Stimulated activated naive B cell treated with anti-CD40 and anti-IgM and Interleukin-4, amounts not matched to agents 10 μg/mL and 1 μg/mL and 100 μg/mL, for 72 hours (primary cell): ENCODE data around the gene FOXJ2.
"Not testable (repeated sequence)": the region's sequence is repeated elsewhere in the genome, so short reads cannot be mapped to it uniquely, and the experiment has no call there.

Source experiments
- ATAC-seq, 2 donors: fragments of 150-1000 bp; cut with Tn5 transposase; replicated peaks; 2 replicates each; pipeline ENCODE4 v1.10.0; 2021; ENCODE audit warnings: moderate library complexity in 1 of 2
- DNase-seq: peaks from one replicate; pipeline ENCODE4 v3.0.0; 2021
- H3K27ac Mint-ChIP-seq: one replicate; pipeline ENCODE4 v1.8.0; 2022; ENCODE audit warnings: mild to moderate bottlenecking, mixed read lengths
- H3K27me3 Mint-ChIP-seq, 2 donors: one replicate each; pipeline ENCODE4 v1.8.0; 2022; ENCODE audit warnings: mixed read lengths in 2 of 2
- H3K36me3 Mint-ChIP-seq, 2 donors: one replicate each; pipeline ENCODE4 v1.8.0; 2022; ENCODE audit warnings: mixed read lengths in 2 of 2, mild to moderate bottlenecking in 1 of 2
- H3K4me1 Mint-ChIP-seq, 2 donors: one replicate each; pipeline ENCODE4 v1.8.0; 2022; ENCODE audit warnings: mixed read lengths in 2 of 2, mild to moderate bottlenecking in 1 of 2
- H3K4me3 Mint-ChIP-seq, 2 donors: one replicate each; pipeline ENCODE4 v1.8.0; 2022; ENCODE audit warnings: mild to moderate bottlenecking in 2 of 2, mixed read lengths in 2 of 2, moderate library complexity in 1 of 2
- H3K9me3 Mint-ChIP-seq, 2 donors: one replicate each; pipeline ENCODE4 v1.8.0; 2022; ENCODE audit warnings: mixed read lengths in 2 of 2, mild to moderate bottlenecking in 1 of 2

Gene FOXJ2

DNA sequence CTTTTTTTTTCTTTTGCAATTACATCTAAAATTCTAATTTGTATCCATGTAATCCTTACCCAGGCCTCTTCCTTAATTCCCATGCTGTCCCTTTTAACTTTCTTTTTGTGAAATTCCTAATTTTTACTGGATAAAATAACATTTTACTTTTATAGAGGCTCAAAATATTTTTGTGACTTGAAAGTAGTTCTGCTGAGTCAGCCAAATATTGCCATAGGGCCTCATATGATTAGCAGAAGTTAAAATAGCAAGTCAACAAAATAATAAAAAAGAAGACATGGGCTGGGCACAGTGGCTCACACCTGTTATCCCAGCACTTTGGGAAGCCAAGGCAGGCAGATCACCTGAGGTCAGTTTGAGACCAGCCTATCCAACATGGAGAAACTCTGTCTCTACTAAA lies 31.6 kb downstream of the FOXJ2 start:
- H3K36me3 Mint-ChIP-seq, result no peaks in the 10 kb centered on the region
- H3K27me3 Mint-ChIP-seq, result no peaks in the 10 kb centered on the region
- DNase-seq (no peak), ATAC-seq (no peak)
- peaks cover 5 to 16% of the 10 kb centered on the region in 2 donors for H3K4me1 Mint-ChIP-seq
- no peak overlapping the region for H3K27ac Mint-ChIP-seq
- no peak overlapping the region for H3K4me3 Mint-ChIP-seq
- H3K9me3 Mint-ChIP-seq, result no peaks in the 10 kb centered on the region

DNA sequence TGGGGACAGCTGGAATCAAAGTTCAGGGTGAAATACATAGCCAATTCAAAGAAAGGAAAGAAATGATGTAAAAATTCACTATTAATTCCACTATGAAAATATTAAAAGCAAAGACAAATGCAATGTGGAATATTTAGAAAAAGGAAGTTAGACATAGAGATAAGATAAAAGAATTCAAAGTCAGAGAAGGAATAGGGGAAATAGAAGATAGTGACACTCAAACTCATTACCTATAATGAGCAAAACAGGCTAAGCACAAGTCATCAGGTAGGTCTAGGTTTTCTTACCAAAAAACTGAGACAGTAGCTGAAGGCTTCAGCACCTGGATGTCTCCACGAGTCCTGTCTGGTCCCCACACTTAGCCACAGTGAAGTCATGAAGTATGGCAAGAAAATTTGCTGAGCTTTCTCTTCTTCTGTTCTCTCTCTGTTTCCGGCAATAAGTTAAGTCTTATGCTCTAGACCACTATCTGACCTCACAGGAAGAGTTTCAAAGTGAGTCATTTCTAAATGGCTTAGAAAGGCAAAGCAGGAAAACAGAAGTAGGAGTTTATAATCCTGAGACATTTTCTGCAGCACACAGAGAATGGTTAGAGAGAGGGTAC lies 33.6 kb downstream of the FOXJ2 start, which contains the start of gene C3AR1:
Gene C3AR1 (minus strand): TSS at position 369 of the 604 bp plus-strand sequence. CDS start 6,174 bp downstream, outside the sequence.
- peak; percentile 77 to 86 for ATAC-seq
- H3K27me3 Mint-ChIP-seq, result no peaks in the 10 kb centered on the region
- H3K9me3 Mint-ChIP-seq, result no peaks in the 10 kb centered on the region
- H3K27ac Mint-ChIP-seq, result no peak within 1 kb of the TSS
- no peak within 1 kb of the TSS for H3K4me3 Mint-ChIP-seq
- no peaks in the 10 kb centered on the region for H3K36me3 Mint-ChIP-seq
- DNase-seq, result no peak
- peaks cover 5 to 16% of the 10 kb centered on the region in 2 donors for H3K4me1 Mint-ChIP-seq

DNA sequence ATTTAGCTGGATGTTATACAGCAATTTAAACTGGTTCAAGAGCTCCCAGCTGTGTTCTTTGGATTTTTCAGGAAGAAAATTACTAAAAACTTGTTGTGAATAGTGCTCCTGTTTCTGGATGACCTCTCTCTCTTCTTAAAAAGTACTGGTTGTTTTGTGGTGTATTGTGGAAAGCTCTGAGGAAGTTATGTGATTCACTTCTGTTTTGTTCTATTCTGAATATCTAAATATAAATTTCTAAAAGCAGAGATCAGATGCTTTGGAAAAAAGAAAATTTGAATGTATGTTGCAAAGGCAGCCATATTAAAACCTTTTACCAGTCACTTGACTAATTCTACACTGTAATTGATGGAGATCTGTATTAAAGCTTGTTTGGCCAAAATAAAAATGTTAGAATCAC lies 37.1 kb downstream of the FOXJ2 start:
- H3K4me3 Mint-ChIP-seq, result no peak overlapping the region

DNA sequence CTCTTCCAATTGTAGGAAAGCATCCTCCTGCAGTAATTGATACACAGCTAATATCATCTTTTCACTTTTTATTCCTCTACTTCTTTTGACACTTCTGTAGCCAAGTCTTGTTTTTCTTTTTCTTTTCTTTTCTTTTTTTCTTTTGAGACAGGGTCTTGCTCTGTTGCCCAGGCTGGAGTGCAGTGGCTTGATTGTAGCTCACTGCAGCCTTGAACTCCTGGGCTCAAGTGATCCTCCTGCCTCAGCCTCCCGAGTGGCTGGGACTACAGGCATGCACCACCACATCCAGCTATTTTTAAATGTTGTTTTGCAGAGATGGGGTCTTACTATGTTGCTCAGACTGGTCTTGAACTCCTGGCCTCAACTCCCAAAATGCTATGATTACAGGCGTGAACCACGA lies 39.3 kb downstream of the FOXJ2 start:
- H3K9me3 Mint-ChIP-seq, ATAC-seq, H3K4me1 Mint-ChIP-seq, H3K36me3 Mint-ChIP-seq, H3K27ac Mint-ChIP-seq, DNase-seq, H3K4me3 Mint-ChIP-seq, H3K27me3 Mint-ChIP-seq: not testable (repeated sequence)

More for the DNA sequence above, 37.1 kb downstream of the FOXJ2 start:
- Mint-ChIP-seq H3K27me3 (peaks cover 0 to 6% of the 10 kb centered on the region in 2 donors), H3K27ac (no peak overlapping the region), H3K9me3 (no peaks in the 10 kb centered on the region), H3K36me3 (no peaks in the 10 kb centered on the region), H3K4me1 (peaks cover 5 to 16% of the 10 kb centered on the region in 2 donors)
- ATAC-seq (no peak), DNase-seq (no peak)

DNA sequence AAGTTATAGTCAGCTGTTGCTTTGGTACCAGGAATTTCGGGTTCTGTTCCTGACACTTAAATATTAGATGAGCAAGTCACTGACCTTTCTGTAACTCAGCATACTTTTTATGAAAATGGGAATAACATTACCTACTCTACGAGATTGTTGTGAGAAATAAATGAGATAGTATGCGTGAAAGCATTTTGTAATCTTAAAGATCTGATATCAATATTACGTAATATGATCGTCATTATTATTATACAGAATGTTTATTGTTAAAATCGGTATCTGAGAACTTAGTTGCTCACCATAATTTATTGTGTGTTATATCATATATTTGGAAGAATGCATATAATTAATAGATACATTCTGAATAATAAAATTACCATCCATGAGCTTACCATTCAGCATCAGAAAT lies 43.4 kb downstream of the FOXJ2 start:
- Mint-ChIP-seq H3K9me3 (no peaks in the 10 kb centered on the region), H3K27me3 (peaks cover 0 to 6% of the 10 kb centered on the region in 2 donors), H3K4me3 (no peak overlapping the region), H3K4me1 (peaks cover 11 to 15% of the 10 kb centered on the region in 2 donors), H3K27ac (no peak overlapping the region), H3K36me3 (no peaks in the 10 kb centered on the region)
- no peak for ATAC-seq
- no peak for DNase-seq

DNA sequence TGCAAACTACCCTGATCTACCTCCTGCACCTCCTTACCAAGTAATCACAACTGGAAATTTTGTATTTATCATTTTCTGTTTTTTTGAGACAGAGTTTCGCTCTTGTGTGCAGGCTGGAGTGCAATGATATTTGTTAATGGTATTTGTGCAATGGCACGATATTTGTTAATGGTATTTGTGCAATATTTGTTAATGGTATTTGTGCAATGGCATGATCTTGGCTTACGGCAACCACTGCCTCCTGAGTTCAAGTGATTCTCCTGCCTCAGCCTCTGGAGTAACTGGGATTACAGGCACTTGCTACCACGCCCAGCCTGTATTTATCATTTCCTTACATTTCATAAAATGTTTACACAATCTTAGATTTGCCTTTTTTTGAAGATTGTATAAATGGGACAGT lies 43.9 kb downstream of the FOXJ2 start:
- Mint-ChIP-seq H3K9me3 (no peaks in the 10 kb centered on the region), H3K4me1 (peaks cover 15% of the 10 kb centered on the region in 2 donors), H3K4me3 (no peak overlapping the region), H3K27ac (no peak overlapping the region), H3K36me3 (no peaks in the 10 kb centered on the region), H3K27me3 (peaks cover 0 to 6% of the 10 kb centered on the region in 2 donors)
- ATAC-seq (no peak), DNase-seq (no peak)

DNA sequence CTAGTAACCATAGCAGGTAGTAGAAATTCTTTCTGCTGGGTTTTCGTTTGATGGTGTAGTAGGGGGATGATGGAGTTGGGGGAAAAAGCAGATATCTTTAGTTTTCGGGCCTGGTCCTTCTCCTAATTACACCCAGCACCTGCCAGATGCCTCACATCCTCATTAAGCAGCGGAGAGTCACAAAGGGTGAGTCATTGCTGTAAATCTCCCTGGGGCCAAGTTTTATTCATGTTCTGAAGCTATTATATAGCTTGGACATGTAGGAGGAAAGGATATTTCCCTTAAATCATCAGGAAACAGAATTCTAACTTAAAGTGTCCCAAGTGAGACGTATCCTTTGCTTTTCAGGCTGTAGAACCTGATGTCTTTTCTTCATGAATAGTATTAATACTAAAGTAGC lies 44.7 kb downstream of the FOXJ2 start:
- no peak for ATAC-seq
- Mint-ChIP-seq H3K9me3 (no peaks in the 10 kb centered on the region), H3K27me3 (no peaks in the 10 kb centered on the region), H3K36me3 (no peaks in the 10 kb centered on the region), H3K27ac (no peak overlapping the region), H3K4me3 (no peak overlapping the region), H3K4me1 (peaks cover 15% of the 10 kb centered on the region in 2 donors)
- DNase-seq, result no peak

DNA sequence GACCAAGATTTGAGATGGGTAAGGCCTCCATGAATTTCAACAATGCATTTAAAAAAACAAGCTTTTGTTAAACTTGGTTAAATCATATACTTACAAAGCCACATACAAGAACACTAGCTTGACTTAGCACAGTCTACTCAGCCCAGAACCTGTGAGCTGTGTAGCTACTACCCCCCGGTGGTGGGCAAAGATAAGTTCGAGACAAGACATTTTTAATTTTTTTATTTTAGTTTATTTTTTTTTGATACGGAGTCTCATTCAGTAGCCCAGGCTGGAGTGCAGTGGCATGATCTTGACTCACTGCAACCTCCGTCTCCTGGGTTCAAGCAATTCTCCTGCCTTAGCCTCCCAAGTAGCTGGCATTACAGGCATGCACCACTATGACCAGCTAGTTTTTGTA lies 45.9 kb downstream of the FOXJ2 start:
- no peak for ATAC-seq
- no peak for DNase-seq
- Mint-ChIP-seq H3K4me3 (no peak overlapping the region), H3K27ac (peak overlapping the region; percentile 20), H3K9me3 (no peaks in the 10 kb centered on the region), H3K36me3 (peaks cover 0 to 4% of the 10 kb centered on the region in 2 donors), H3K27me3 (no peaks in the 10 kb centered on the region), H3K4me1 (peaks cover 18 to 23% of the 10 kb centered on the region in 2 donors)

DNA sequence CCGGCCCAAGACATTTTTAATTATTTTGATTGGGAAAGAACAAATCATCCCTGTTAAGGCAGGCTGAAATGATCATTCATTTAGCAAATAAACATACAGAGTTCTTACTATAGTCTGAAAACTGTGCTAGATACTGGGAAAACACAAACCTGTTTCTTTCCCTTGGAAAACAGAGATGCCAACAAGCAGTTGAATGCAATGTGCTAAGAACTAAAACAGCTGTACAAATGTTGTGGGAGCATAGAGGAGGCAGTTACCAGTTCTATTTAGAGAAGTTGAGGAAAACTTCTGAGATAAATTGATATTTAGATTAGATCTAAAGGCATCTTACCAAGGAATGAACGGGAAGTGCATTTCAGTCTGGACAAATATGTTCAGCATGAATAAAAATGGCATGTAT lies 46.4 kb downstream of the FOXJ2 start:
- peaks cover 19 to 28% of the 10 kb centered on the region in 2 donors for H3K4me1 Mint-ChIP-seq
- DNase-seq, result no peak
- H3K36me3 Mint-ChIP-seq, result peaks cover under 1 to 6% of the 10 kb centered on the region in 2 donors
- no peak for ATAC-seq
- no peak overlapping the region for H3K4me3 Mint-ChIP-seq
- H3K27me3 Mint-ChIP-seq, result no peaks in the 10 kb centered on the region
- no peaks in the 10 kb centered on the region for H3K9me3 Mint-ChIP-seq
- H3K27ac Mint-ChIP-seq, result peak overlapping the region; percentile 20

DNA sequence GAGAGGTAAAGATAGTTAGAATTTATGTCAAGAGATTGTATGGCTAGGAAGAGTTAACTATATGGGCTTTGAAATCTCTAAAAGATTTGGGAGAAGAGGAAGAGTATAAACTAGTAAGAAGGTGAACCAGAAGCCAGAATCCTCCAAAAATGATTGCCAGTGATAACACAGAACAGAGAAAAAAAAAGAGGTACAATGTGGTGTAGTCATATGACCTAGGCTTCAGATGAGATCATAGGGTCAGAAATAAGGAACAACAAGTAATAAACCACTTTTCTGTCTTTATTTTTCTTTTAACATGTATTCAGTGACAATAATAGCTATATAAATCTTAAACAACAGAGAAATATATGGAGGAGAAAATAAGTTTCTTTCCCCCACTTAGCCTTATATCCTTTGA lies 47.6 kb downstream of the FOXJ2 start:
- no peaks in the 10 kb centered on the region for H3K27me3 Mint-ChIP-seq
- no peak for ATAC-seq
- peaks cover 2 to 15% of the 10 kb centered on the region in 2 donors for H3K36me3 Mint-ChIP-seq
- DNase-seq, result no peak
- no peaks in the 10 kb centered on the region for H3K9me3 Mint-ChIP-seq
- H3K27ac Mint-ChIP-seq, result peak overlapping the region; percentile 84
- peak overlapping the region; percentile 9 to 30 for H3K4me3 Mint-ChIP-seq
- peaks cover 26 to 39% of the 10 kb centered on the region in 2 donors for H3K4me1 Mint-ChIP-seq

DNA sequence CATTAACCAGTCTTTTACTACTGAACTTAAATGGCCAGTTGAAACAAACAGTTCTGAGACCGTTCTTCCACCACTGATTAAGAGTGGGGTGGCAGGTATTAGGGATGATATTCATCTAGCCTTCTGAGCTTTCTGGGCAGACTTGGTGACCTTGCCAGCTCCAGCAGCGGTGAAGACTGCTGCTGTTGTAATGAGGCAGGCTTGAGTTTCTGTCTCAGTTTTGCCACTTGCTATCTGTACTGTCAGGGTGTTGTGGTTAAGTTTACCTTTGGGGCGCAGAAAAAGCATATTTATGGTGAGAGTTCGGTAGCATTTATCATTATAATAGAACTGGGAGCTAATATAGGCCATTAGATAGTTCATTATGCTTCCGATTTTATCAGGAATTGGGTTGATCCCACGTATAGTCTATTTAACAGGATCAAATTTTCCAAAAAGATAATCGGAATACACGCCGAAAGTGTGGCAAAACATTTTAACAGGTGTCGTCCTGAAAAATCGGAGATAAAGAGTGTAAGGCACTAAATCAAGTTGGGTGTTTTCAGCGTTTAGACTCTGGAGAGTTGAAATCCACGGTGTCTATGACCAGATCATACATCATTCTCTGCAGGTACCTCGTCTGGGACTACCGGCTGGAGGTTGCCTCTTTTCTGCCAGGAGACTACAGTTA lies 48.9 kb downstream of the FOXJ2 start:
- peaks cover 13 to 18% of the 10 kb centered on the region in 2 donors for H3K36me3 Mint-ChIP-seq

DNA sequence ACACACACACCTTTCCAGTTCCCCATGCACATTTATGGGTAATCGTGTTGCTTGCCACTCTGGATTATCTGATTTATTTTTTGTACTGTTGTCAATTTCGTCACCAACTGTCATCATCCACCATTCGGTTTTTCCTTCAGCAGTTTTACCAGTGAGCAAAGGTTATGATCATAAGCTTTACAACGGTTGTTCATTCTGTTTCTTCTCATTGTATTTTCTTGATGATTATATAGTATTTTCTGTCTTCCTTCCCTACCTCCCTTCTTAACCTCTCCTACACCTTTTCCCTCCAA lies 50.2 kb downstream of the FOXJ2 start:
- Mint-ChIP-seq H3K4me3 (peak overlapping the region; percentile 92 to 99), H3K27ac (peak overlapping the region; percentile 97), H3K27me3 (no peaks in the 10 kb centered on the region), H3K36me3 (peaks cover 17 to 22% of the 10 kb centered on the region in 2 donors), H3K4me1 (peaks cover 29 to 49% of the 10 kb centered on the region in 2 donors), H3K9me3 (no peaks in the 10 kb centered on the region)
- DNase-seq (no peak), ATAC-seq (no peak)

More for the DNA sequence above, 48.9 kb downstream of the FOXJ2 start:
- peak overlapping the region; percentile 92 to 99 for H3K4me3 Mint-ChIP-seq
- ATAC-seq (peak; percentile 12 to 22), DNase-seq (no peak)
- no peaks in the 10 kb centered on the region for H3K27me3 Mint-ChIP-seq
- peaks cover 29 to 46% of the 10 kb centered on the region in 2 donors for H3K4me1 Mint-ChIP-seq
- peak overlapping the region; percentile 97 for H3K27ac Mint-ChIP-seq
- no peaks in the 10 kb centered on the region for H3K9me3 Mint-ChIP-seq

DNA sequence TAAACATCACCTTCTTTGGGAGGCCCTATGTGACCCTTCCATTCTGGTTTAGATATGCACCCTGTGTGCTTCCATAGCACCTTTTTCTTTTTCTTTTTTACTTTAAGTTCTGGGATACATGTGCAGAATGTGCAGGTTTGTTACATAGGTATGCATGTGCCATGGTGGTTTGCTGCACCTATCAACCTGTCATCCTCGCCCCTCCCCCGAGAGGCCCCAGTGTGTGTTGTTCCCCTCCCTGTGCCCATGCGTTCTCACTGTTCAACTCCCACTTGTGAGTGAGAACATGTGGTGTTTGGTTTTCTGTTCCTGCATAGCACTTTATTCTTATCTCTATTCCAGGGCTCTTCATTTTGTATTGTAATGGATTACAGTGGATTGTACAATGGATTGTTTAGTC lies 51.8 kb downstream of the FOXJ2 start:
- not testable (repeated sequence) for H3K9me3 Mint-ChIP-seq, ATAC-seq, DNase-seq, H3K27me3 Mint-ChIP-seq
- Mint-ChIP-seq H3K36me3 (peaks cover 22 to 29% of the 10 kb centered on the region in 2 donors), H3K4me1 (peaks cover 34 to 58% of the 10 kb centered on the region in 2 donors), H3K4me3 (peak overlapping the region; percentile 33 to 68), H3K27ac (peak overlapping the region; percentile 56)

DNA sequence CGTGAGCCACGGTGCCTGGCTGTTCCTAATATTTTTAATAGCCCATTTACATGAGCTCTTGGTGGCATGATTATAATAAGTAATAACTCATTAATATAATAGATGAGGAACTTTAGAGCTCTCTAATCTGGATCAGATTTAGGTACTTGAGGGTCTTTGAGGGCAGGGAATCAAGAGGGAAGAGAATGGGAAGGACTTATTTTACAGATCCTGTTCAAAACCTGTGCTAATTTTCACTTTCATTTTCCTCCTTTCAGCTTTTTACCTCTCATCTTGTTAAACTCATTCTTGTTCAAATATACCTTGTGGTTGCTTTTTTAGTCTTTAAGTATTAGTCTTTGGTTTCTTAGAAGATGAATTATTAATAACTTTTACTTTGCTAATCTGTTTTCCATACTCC lies 55.1 kb downstream of the FOXJ2 start:
- H3K27ac Mint-ChIP-seq, result peak overlapping the region; percentile 1
- ATAC-seq (no peak), DNase-seq (no peak)
- H3K4me3 Mint-ChIP-seq, result no peak overlapping the region
- peaks cover 23 to 47% of the 10 kb centered on the region in 2 donors for H3K4me1 Mint-ChIP-seq
- no peaks in the 10 kb centered on the region for H3K27me3 Mint-ChIP-seq
- H3K36me3 Mint-ChIP-seq, result peaks cover 37 to 53% of the 10 kb centered on the region in 2 donors
- H3K9me3 Mint-ChIP-seq, result no peaks in the 10 kb centered on the region

DNA sequence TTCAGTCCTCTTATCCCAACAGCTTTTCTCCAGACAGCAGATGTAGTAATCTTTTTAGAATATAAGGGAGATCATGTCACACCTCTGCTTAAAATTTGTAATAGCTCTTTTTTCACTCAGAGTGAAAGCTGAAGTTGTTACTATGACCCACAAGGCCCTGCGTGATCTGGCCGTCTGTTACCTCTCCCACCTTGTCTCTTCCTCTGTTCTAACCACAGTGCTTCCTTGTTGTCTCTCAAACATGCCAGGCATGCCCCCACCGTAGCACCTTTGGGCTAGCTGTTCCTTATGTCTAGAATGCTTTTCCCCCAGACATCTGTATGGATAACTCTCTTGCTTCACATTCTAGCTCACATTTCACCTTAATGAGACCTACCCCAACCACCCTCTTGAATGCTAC lies 56.1 kb downstream of the FOXJ2 start:
- no peak for DNase-seq
- H3K4me1 Mint-ChIP-seq, result peaks cover 20 to 38% of the 10 kb centered on the region in 2 donors

More for the DNA sequence above, 56.1 kb downstream of the FOXJ2 start:
- peak overlapping the region; percentile 24 to 26 for H3K4me3 Mint-ChIP-seq
- peak; percentile 73 to 83 for ATAC-seq
- H3K27ac Mint-ChIP-seq, result peak overlapping the region; percentile 86
- H3K36me3 Mint-ChIP-seq, result peaks cover 46 to 61% of the 10 kb centered on the region in 2 donors
- no peaks in the 10 kb centered on the region for H3K27me3 Mint-ChIP-seq
- H3K9me3 Mint-ChIP-seq, result no peaks in the 10 kb centered on the region
